Peyer's patch (tissue), 4 donors: ENCODE measurements around the gene RACK1. TPM values are rescaled to one million over a fixed set of nuclear protein-coding genes. Genes with fewer than 3 reads are reported as not detected.

ENCODE experiments used
- DNase-seq, 3 donors: peaks; one replicate each; pipeline ENCODE4 v3.0.0-alpha.2; 2017 to 2019
- H3K27ac ChIP-seq, 4 donors: fragments of 200-600 bp; sonication (generic); one replicate each; pipeline ENCODE4 v1.5.1; 2016 to 2019
- H3K27me3 ChIP-seq, 2 donors: fragments of 200-600 bp; sonication (generic); one replicate each; pipeline ENCODE4 v1.5.1; 2019
- H3K36me3 ChIP-seq, 3 donors: fragments of 200-600 bp; sonication (generic); one replicate each; pipeline ENCODE4 v1.5.1; 2016 to 2019
- H3K4me1 ChIP-seq, 4 donors: fragments of 200-600 bp; sonication (generic); one replicate each; pipeline ENCODE4 v1.5.1; 2016 to 2019
- H3K4me3 ChIP-seq, 4 donors: fragments of 200-600 bp; sonication (generic); 1 replicate in 3 of 4; 2 replicates in 1 of 4; pipeline ENCODE4 v1.5.1; 2016 to 2019; ENCODE audit warnings: mild to moderate bottlenecking in 1 of 4
- H3K9me3 ChIP-seq, 4 donors: fragments of 200-600 bp; sonication (generic); one replicate each; pipeline ENCODE4 v1.5.1; 2016 to 2019; ENCODE audit warnings: mild to moderate bottlenecking in 1 of 4
- POLR2A ChIP-seq, 2 donors: fragments of 450-650 bp; IDR thresholded peaks; one replicate each; pipeline ENCODE4 v1.5.1; 2017; ENCODE audit warnings: antibody characterized with exemption in 2 of 2, mild to moderate bottlenecking in 2 of 2, moderate library complexity in 2 of 2
- total RNA-seq, 4 donors: library from RNA; depleted of rRNA; stranded (reverse); fragments of >200 nt; gene quantifications; one replicate each; pipeline ENCODE4 v1.1.0, GENCODE V29; 2016
- TF ChIP-seq, protein P1 (sequence below), 6 experiments: fragments of 450-650 bp in 4 of 6; fragments of 200-600 bp in 2 of 6; sonication (generic) in 1 of 6; IDR thresholded peaks; one replicate each; pipeline ENCODE4 v1.5.1; 2017 to 2019; ENCODE audit warnings: antibody characterized with exemption in 6 of 6, mild to moderate bottlenecking in 3 of 6, moderate library complexity in 1 of 6

RACK1 gene
- total RNA-seq, 4 donors from 2014 or later, result 1,067 to 1,931 (median 1,321) TPM

DNA sequence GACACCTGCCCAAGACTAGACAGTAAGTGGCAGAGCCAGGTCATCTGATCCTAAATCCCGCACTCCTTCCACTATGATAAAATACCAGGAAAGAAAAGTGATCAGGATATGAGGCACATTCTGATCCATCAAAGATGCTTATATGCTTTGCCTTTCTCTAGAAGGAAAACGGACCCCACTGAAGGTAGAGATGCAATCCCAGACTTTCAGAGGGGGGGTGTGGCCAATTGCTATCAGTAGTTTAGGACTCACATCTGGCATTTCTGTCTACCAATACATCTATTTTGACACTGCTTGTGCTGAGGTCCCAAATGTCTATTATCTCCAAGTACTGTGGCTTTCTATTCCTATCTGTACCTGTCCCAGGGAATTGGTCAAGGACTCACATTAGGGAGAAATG, 15.6 kb upstream of the RACK1 start:
- H3K36me3 ChIP-seq, result peaks cover 0 to 26% (median 0%) of the 10 kb centered on the region in 3 donors
- TF ChIP-seq POLR2A (IDR thresholded peaks at IDR 0.05), result no peak
- TF ChIP-seq, protein P1, sequence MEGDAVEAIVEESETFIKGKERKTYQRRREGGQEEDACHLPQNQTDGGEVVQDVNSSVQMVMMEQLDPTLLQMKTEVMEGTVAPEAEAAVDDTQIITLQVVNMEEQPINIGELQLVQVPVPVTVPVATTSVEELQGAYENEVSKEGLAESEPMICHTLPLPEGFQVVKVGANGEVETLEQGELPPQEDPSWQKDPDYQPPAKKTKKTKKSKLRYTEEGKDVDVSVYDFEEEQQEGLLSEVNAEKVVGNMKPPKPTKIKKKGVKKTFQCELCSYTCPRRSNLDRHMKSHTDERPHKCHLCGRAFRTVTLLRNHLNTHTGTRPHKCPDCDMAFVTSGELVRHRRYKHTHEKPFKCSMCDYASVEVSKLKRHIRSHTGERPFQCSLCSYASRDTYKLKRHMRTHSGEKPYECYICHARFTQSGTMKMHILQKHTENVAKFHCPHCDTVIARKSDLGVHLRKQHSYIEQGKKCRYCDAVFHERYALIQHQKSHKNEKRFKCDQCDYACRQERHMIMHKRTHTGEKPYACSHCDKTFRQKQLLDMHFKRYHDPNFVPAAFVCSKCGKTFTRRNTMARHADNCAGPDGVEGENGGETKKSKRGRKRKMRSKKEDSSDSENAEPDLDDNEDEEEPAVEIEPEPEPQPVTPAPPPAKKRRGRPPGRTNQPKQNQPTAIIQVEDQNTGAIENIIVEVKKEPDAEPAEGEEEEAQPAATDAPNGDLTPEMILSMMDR (IDR thresholded peaks at IDR 0.05), result no peak
- H3K9me3 ChIP-seq, result no peaks in the 10 kb centered on the region
- no peak overlapping the region for H3K27ac ChIP-seq
- H3K4me3 ChIP-seq, result peak overlapping the region; percentile 56 to 93 (median 81)
- peaks cover 0 to 34% (median 15%) of the 10 kb centered on the region in 4 donors for H3K4me1 ChIP-seq
- H3K27me3 ChIP-seq, result no peaks in the 10 kb centered on the region
- no peak for DNase-seq

DNA sequence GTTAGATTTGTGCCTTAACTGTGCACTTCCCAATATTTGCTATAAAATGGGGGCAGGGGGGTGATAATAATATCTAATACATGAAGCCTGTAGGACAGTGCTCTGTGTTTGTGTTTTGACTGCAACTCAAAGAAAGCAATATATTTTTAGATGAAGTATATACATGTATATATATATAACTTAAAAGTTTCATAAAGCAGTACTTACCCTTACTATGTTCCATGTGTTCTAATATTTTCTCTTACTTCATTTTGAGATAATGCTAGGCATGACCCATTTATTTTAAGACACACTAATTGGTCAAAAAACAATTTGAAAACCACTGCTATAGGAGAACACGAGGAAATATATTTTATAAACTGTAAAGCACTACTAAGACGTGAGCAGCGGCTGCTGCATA, 14.9 kb upstream of the RACK1 start:
- DNase-seq, result no peak
- H3K4me1 ChIP-seq, result peaks cover 0 to 37% (median 15%) of the 10 kb centered on the region in 4 donors
- H3K36me3 ChIP-seq, result peaks cover 0 to 26% (median 0%) of the 10 kb centered on the region in 3 donors
- H3K9me3 ChIP-seq, result no peaks in the 10 kb centered on the region
- H3K27me3 ChIP-seq, result no peaks in the 10 kb centered on the region
- peak overlapping the region in 2 of 4 donors; percentile 56 to 70 for H3K4me3 ChIP-seq
- TF ChIP-seq, protein P1 (IDR thresholded peaks at IDR 0.05), result no peak
- TF ChIP-seq POLR2A (IDR thresholded peaks at IDR 0.05), result no peak
- no peak overlapping the region for H3K27ac ChIP-seq

DNA sequence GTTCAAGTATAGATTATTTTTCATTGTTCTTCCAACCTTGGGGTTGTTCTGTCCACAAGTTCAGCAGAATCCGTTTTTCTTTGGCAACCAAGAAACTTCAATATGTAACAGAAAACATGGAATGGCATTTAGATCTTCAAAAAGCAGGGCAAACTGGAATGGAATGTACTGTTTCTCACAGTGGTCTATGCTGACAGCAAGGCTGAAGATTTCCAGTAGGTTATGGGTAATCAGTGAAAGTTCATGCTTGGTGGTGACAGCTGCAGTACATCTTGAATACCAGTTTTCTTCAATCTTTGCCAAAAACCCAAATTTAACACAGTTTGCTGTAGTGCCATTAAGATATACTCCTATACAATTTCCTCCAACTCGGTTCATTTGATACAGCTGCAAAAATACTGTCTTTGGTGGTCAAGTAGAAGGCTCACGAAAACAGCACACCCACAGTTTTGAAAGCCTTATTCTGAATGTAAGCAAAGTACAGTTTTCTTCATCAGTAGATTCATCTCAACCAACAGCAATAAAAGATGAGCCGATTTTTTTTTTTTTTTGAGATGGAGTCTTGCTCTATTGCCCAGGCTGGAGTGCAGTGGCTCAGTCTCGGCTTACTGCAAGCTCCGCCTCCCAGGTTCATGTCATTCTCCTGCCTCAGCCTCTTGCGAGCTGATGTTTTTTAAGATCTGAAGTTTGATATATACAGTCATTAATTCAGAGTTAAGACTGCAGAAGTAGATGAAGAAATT, 12.3 kb upstream of the RACK1 start:
- Histone ChIP-seq H3K27me3 (no peaks in the 10 kb centered on the region), H3K36me3 (peaks cover 0 to 38% (median 0%) of the 10 kb centered on the region in 3 donors), H3K9me3 (no peaks in the 10 kb centered on the region), H3K4me1 (peaks cover 0 to 38% (median 15%) of the 10 kb centered on the region in 4 donors), H3K27ac (no peak overlapping the region), H3K4me3 (no peak overlapping the region)
- DNase-seq, result no peak
- TF ChIP-seq POLR2A (IDR thresholded peaks at IDR 0.05), result no peak
- TF ChIP-seq, protein P1 (IDR thresholded peaks at IDR 0.05), result no peak

DNA sequence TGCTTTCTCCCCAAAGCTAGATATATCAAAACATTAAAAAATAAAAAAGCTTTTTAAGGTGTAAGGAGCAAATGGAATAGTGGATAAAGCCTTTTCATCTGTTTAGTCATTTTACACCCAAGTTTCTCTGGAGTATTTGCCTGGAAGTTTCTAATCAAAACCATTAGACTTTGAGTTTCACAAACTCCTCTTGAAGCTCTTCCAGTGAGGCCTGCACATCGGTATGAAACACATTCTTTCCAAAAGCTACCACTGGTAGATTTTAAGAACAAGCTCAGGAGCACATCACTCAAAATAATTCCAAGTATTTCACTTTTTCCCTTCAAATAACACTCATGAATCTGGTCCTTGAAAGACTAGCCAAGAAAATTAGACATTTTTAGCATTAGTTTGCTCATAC, 11.6 kb upstream of the RACK1 start:
- peaks cover 0 to 38% (median 0%) of the 10 kb centered on the region in 3 donors for H3K36me3 ChIP-seq

DNA sequence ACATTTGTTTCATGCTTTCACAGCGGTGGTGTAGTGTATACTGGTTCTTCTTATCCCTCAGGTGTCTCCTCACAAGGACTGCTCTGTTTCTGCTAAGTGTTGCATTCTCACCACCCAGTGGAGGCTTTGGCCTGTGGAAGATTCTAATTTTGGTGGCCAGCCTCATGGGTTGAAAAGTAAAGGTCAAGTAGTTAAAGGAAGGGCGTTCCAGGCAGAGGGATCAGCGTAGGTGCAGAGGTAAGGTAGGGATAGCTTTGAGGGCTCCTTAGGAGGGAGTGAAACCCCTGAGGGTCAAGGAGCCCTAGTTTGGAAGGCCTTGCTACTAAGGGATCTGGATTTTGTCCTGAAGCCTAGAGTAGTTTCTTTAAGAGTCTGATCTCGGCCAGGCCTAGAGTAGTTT, 4.6 kb upstream of the RACK1 start:
- no peak for DNase-seq
- Histone ChIP-seq H3K36me3 (peaks cover 0 to 12% (median 0%) of the 10 kb centered on the region in 3 donors), H3K9me3 (no peaks in the 10 kb centered on the region), H3K27ac (peak overlapping the region; percentile 57 to 95 (median 91)), H3K4me3 (peak overlapping the region in 3 of 4 donors; percentile 12 to 91 (median 80)), H3K27me3 (no peaks in the 10 kb centered on the region), H3K4me1 (peaks cover 3 to 35% (median 14%) of the 10 kb centered on the region in 4 donors)
- TF ChIP-seq, protein P1 (IDR thresholded peaks at IDR 0.05), result no peak
- no peak for TF ChIP-seq POLR2A (IDR thresholded peaks at IDR 0.05)

More for the DNA sequence above, 11.6 kb upstream of the RACK1 start:
- Histone ChIP-seq H3K27ac (no peak overlapping the region), H3K27me3 (no peaks in the 10 kb centered on the region), H3K4me3 (no peak overlapping the region), H3K9me3 (no peaks in the 10 kb centered on the region), H3K4me1 (peaks cover 0 to 38% (median 15%) of the 10 kb centered on the region in 4 donors)
- no peak for DNase-seq
- no peak for TF ChIP-seq POLR2A (IDR thresholded peaks at IDR 0.05)
- TF ChIP-seq, protein P1 (IDR thresholded peaks at IDR 0.05), result no peak
